GM12878 (cell line): ENCODE measurements around the gene ZNF493. TPM values are rescaled to one million over a fixed set of nuclear protein-coding genes. Genes with fewer than 3 reads are reported as not detected.

Experiments
- ATAC-seq: fragments of 200-7000 bp; cut with Tn5 transposase; 3 replicates; pipeline ENCODE4 v1.9.1; 2020; ENCODE audit warnings: mild to moderate bottlenecking, moderate library complexity
- BruUV-seq: library from RNA; stranded (reverse); fragments of 400-500 nt; replicated peaks from 2 replicates; lab custom pipeline; 2021; lab: Mats Ljungman, UMichigan
- CTCF ChIA-PET: fragments of 300-600 bp; sonication (Branson Sonifier 250); formaldehyde crosslinking; extraction: SDS; loops from one replicate; lab custom pipeline; 2021; ENCODE audit warnings: inconsistent platforms; lab: Yijun Ruan, JAX
- POLR2A ChIA-PET: fragments of 350-600 bp; formaldehyde crosslinking; extraction: SDS; loops from one replicate; lab custom pipeline; 2021; ENCODE audit warnings: inconsistent platforms; lab: Charles Lee
- RAD21 ChIA-PET: fragments of 300-600 bp; sonication (Branson Sonifier 250); formaldehyde crosslinking; loops from one replicate; lab custom pipeline; 2023; ENCODE audit warnings: antibody characterized with exemption; ENCODE audit not compliant: unreplicated experiment; lab: Charles Lee
- SMC1A ChIA-PET: fragments of 300-600 bp; sonication (Branson Sonifier 250); formaldehyde crosslinking; loops from one replicate; lab custom pipeline; 2023; ENCODE audit not compliant: unreplicated experiment, uncharacterized antibody; lab: Charles Lee
- DNase-seq: peaks from one replicate; pipeline ENCODE4 v3.0.0-alpha.2; 2011; ENCODE audit warnings: low read depth, low spot score
- FAIRE-seq: peaks from 3 replicates; lab custom pipeline; 2011; peaks lifted over from hg19 to GRCh38; lab: Jason Lieb, UNC
- H2AFZ ChIP-seq: 2 replicates; pipeline ENCODE4 v1.6.0; 2011; ENCODE audit warnings: low read depth, low read length, control low read depth; ENCODE audit not compliant: control insufficient read depth
- H3K27ac ChIP-seq: 2 replicates; pipeline ENCODE4 v1.5.1; 2011; ENCODE audit warnings: control low read depth; ENCODE audit not compliant: control insufficient read depth, insufficient read depth
- H3K27me3 ChIP-seq, 2 experiments: replicated peaks in 1 of 2; 2 replicates each; pipeline versions ENCODE4 v1.6.0 to v1.6.1; 2011; ENCODE audit warnings: low read length in 1 of 2; ENCODE audit not compliant: control insufficient read depth in 2 of 2, insufficient read depth in 2 of 2
- H3K36me3 ChIP-seq, 2 experiments: 2 replicates each; pipeline ENCODE4 v1.5.1; 2011; ENCODE audit warnings: low read length in 1 of 2; ENCODE audit not compliant: control insufficient read depth in 2 of 2, insufficient read depth in 2 of 2
- H3K4me1 ChIP-seq: 2 replicates; pipeline ENCODE4 v1.6.1; 2011; ENCODE audit warnings: mild to moderate bottlenecking, low read length, moderate library complexity, mixed read lengths; ENCODE audit not compliant: control insufficient read depth, insufficient read depth
- H3K4me2 ChIP-seq: 2 replicates; pipeline ENCODE4 v1.6.0; 2011; ENCODE audit warnings: control low read depth; ENCODE audit not compliant: control insufficient read depth, insufficient read depth
- H3K4me3 ChIP-seq: fragments of 200-600 bp; sonication (generic); 2 replicates; pipeline ENCODE4 v1.5.1; 2016
- H3K79me2 ChIP-seq: 2 replicates; pipeline ENCODE4 v1.6.0; 2011; ENCODE audit warnings: low read length; ENCODE audit not compliant: control insufficient read depth, insufficient read depth
- H3K9ac ChIP-seq: 2 replicates; pipeline ENCODE4 v1.8.0; 2011; ENCODE audit warnings: low read length, control low read depth, mixed read lengths; ENCODE audit not compliant: control insufficient read depth, insufficient read depth
- H3K9me3 ChIP-seq: replicated peaks from 3 replicates; pipeline ENCODE4 v1.5.1; 2011; ENCODE audit warnings: mild to moderate bottlenecking, low read length; ENCODE audit not compliant: control insufficient read depth, insufficient read depth
- H4K20me1 ChIP-seq: 2 replicates; pipeline ENCODE4 v1.6.0; 2011; ENCODE audit not compliant: control insufficient read depth, insufficient read depth
- ASH2L ChIP-seq: fragments of 300-600, 200-600 bp; sonication (generic); IDR thresholded peaks from 2 replicates; pipeline ENCODE4 v1.6.1; 2017; ENCODE audit warnings: low read depth, mild to moderate bottlenecking, borderline replicate concordance
- BMI1 ChIP-seq: fragments of 450-650 bp; IDR thresholded peaks from 2 replicates; pipeline ENCODE4 v1.6.1; 2016; ENCODE audit warnings: mild to moderate bottlenecking, moderate library complexity, borderline replicate concordance
- EGR1 ChIP-seq, 2 experiments: IDR thresholded peaks; 1 replicate in 1 of 2; 2 replicates in 1 of 2; pipeline ENCODE4 v1.6.1; 2011 to 2012; ENCODE audit warnings: low read depth in 2 of 2, low read length in 2 of 2, borderline replicate concordance in 1 of 2, mild to moderate bottlenecking in 1 of 2, moderate library complexity in 1 of 2
- ESRRA ChIP-seq: IDR thresholded peaks from 2 replicates; pipeline ENCODE4 v1.6.1; 2012; ENCODE audit warnings: mild to moderate bottlenecking, low read length, improper control_type of control experiment
- HCFC1 ChIP-seq: fragments of 150-350 bp; IDR thresholded peaks from 2 replicates; pipeline ENCODE4 v1.6.1; 2014; ENCODE audit warnings: low read length
- LARP7 ChIP-seq: fragments of 450-650 bp; IDR thresholded peaks from 2 replicates; pipeline ENCODE4 v1.6.1; 2017; ENCODE audit warnings: mild to moderate bottlenecking
- SIN3A ChIP-seq: IDR thresholded peaks from 2 replicates; pipeline ENCODE4 v1.6.1; 2012; ENCODE audit warnings: low read depth, low read length, improper control_type of control experiment
- WGBS: methylation state at CpG from one replicate; pipeline ENCODE4 v1.1.6; 2016; ENCODE audit warnings: low lambda C conversion rate; ENCODE audit not compliant: insufficient replicate concordance, insufficient coverage; ENCODE audit errors: missing lambda C conversion rate; 5-methylcytosine and 5-hydroxymethylcytosine counted together
- in situ Hi-C: fragments of 300-500 bp; cut with MboI; formaldehyde crosslinking; loops from 9 replicates; pipeline ENCODE4 v1.14.3; 2018; ENCODE audit warnings: mixed read lengths
- intact Hi-C: fragments of 100-400 bp; cut with micrococcal nuclease; formaldehyde crosslinking; loops from one replicate; pipeline ENCODE4 v1.14.2; 2022; ENCODE audit not compliant: unreplicated experiment
- polyA plus RNA-seq, 11 experiments: library from polyadenylated mRNA; depleted of rRNA in 4 of 11; unstranded in 6 of 11; stranded (reverse) in 5 of 11; fragments of >200 nt; fragmentation: Nextera tagmentation in 4 of 11; fragmentation: Illumina TruSeq in 1 of 11; extraction: Ambion mirVana in 4 of 11; extraction: Trizol in 1 of 11; gene quantifications; 1 replicate in 1 of 11; 2 replicates in 10 of 11; pipeline versions ENCODE4 v1.2.1 to v1.2.3, GENCODE V29; 2011 to 2016; ENCODE audit warnings: inconsistent platforms in 2 of 11, missing spikeins in 2 of 11, low read depth in 1 of 11
- total RNA-seq, 4 experiments: library from RNA; depleted of rRNA in 3 of 4; stranded (reverse); fragments of >200 nt in 3 of 4; fragmentation: Illumina TruSeq in 1 of 4; extraction: Trizol in 1 of 4; gene quantifications; 2 replicates each; pipeline versions ENCODE4 v1.2.1 to v1.2.3, GENCODE V29; 2013 to 2021
- TF ChIP-seq, protein P1 (sequence below): IDR thresholded peaks from 2 replicates; pipeline ENCODE4 v1.6.1; 2011; ENCODE audit warnings: mild to moderate bottlenecking, low read depth, low read length, moderate library complexity; ENCODE audit not compliant: insufficient replicate concordance
- TF ChIP-seq, protein P2 (sequence below): fragments of 450-650 bp; IDR thresholded peaks from 2 replicates; pipeline ENCODE4 v1.6.1; 2016; ENCODE audit warnings: mild to moderate bottlenecking
- TF ChIP-seq, protein P3 (sequence below): fragments of 450-650 bp; IDR thresholded peaks from 2 replicates; pipeline ENCODE4 v1.6.1; 2017; ENCODE audit warnings: borderline replicate concordance
- TF ChIP-seq, protein P4 (sequence below): fragments of 450-650 bp; IDR thresholded peaks from 2 replicates; pipeline ENCODE4 v1.6.1; 2014; ENCODE audit warnings: mild to moderate bottlenecking
- TF ChIP-seq, protein P5 (sequence below): fragments of 450-650 bp; IDR thresholded peaks from 2 replicates; pipeline ENCODE4 v1.6.1; 2017; ENCODE audit warnings: mild to moderate bottlenecking, moderate library complexity

The ZNF493 gene
- total and polyA plus RNA-seq, 10 of the 15 experiments (the other 5 are each of a cell fraction or from before 2014, with no cell fraction given), result 2.9 to 17.6 (median 8.3) TPM

DNA sequence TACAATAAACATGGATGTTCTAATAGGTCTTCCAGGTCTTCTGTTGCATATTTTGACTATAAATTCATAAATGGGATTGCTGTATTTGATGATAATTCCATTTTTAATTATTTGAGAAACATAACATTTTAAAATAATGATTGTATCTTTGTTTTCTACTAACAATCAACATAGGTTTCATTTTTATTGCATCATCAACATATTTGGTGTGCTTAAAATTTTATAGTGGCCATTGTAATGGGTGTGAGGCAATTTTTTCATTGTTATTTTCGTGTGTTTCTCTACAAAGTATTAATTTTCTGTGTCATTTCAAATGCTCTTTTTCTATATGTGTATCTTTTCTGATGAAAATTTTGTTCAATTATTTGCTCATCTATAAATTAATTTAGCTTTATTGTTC is 13.2 kb downstream of the ZNF493 start:
- ChIA-PET CTCF (no interaction called here), SMC1A (interaction anchor here (1.0 kb wide), 1 partner anchor 13 kb away, joined by 5 read pairs; the partner anchor contains the start of gene ZNF493), POLR2A (no interaction called here), RAD21 (no interaction called here)
- ATAC-seq (no peak), DNase-seq (no peak), FAIRE-seq (no peak)
- no peaks in the 10 kb centered on the region for H4K20me1 ChIP-seq
- no peak overlapping the region for H3K4me2 ChIP-seq
- H3K9ac ChIP-seq, result no peak overlapping the region
- no peak overlapping the region for H3K27ac ChIP-seq
- intact Hi-C loops (no loop called here), in situ Hi-C loops (no loop called here)
- H3K27me3 ChIP-seq, result no peaks in the 10 kb centered on the region
- H3K4me3 ChIP-seq, result no peak overlapping the region
- H3K79me2 ChIP-seq, result no peaks in the 10 kb centered on the region
- H3K36me3 ChIP-seq, result peaks cover 0 to 5% of the 10 kb centered on the region in 2 experiments; a peak in 1 of 4 replicates
- H2AFZ ChIP-seq, result no peak overlapping the region
- BruUV-seq, result no TSS peak
- no peaks in the 10 kb centered on the region for H3K4me1 ChIP-seq
- WGBS, result 95% methylated on average over 1 of the region's 1 CpG
- H3K9me3 ChIP-seq, result peaks cover 6% of the 10 kb centered on the region
- TF ChIP-seq ESRRA (no peak), SIN3A (no peak), LARP7 (no peak), BMI1 (no peak), ASH2L (no peak), HCFC1 (no peak), EGR1 (IDR thresholded peaks at IDR 0.05; ENCODE audit: borderline replicate concordance in 1 of 2, low read depth in 2 of 2, low read length in 2 of 2) (no peak)
- TF ChIP-seq, protein P1, sequence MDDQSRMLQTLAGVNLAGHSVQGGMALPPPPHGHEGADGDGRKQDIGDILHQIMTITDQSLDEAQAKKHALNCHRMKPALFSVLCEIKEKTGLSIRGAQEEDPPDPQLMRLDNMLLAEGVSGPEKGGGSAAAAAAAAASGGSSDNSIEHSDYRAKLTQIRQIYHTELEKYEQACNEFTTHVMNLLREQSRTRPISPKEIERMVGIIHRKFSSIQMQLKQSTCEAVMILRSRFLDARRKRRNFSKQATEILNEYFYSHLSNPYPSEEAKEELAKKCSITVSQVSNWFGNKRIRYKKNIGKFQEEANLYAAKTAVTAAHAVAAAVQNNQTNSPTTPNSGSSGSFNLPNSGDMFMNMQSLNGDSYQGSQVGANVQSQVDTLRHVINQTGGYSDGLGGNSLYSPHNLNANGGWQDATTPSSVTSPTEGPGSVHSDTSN, result no peak
- TF ChIP-seq, protein P2, sequence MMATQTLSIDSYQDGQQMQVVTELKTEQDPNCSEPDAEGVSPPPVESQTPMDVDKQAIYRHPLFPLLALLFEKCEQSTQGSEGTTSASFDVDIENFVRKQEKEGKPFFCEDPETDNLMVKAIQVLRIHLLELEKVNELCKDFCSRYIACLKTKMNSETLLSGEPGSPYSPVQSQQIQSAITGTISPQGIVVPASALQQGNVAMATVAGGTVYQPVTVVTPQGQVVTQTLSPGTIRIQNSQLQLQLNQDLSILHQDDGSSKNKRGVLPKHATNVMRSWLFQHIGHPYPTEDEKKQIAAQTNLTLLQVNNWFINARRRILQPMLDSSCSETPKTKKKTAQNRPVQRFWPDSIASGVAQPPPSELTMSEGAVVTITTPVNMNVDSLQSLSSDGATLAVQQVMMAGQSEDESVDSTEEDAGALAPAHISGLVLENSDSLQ, result no peak
- TF ChIP-seq, protein P3, sequence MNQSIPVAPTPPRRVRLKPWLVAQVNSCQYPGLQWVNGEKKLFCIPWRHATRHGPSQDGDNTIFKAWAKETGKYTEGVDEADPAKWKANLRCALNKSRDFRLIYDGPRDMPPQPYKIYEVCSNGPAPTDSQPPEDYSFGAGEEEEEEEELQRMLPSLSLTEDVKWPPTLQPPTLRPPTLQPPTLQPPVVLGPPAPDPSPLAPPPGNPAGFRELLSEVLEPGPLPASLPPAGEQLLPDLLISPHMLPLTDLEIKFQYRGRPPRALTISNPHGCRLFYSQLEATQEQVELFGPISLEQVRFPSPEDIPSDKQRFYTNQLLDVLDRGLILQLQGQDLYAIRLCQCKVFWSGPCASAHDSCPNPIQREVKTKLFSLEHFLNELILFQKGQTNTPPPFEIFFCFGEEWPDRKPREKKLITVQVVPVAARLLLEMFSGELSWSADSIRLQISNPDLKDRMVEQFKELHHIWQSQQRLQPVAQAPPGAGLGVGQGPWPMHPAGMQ, result no peak
- TF ChIP-seq, protein P4, sequence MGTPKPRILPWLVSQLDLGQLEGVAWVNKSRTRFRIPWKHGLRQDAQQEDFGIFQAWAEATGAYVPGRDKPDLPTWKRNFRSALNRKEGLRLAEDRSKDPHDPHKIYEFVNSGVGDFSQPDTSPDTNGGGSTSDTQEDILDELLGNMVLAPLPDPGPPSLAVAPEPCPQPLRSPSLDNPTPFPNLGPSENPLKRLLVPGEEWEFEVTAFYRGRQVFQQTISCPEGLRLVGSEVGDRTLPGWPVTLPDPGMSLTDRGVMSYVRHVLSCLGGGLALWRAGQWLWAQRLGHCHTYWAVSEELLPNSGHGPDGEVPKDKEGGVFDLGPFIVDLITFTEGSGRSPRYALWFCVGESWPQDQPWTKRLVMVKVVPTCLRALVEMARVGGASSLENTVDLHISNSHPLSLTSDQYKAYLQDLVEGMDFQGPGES, result no peak
- TF ChIP-seq, protein P5, sequence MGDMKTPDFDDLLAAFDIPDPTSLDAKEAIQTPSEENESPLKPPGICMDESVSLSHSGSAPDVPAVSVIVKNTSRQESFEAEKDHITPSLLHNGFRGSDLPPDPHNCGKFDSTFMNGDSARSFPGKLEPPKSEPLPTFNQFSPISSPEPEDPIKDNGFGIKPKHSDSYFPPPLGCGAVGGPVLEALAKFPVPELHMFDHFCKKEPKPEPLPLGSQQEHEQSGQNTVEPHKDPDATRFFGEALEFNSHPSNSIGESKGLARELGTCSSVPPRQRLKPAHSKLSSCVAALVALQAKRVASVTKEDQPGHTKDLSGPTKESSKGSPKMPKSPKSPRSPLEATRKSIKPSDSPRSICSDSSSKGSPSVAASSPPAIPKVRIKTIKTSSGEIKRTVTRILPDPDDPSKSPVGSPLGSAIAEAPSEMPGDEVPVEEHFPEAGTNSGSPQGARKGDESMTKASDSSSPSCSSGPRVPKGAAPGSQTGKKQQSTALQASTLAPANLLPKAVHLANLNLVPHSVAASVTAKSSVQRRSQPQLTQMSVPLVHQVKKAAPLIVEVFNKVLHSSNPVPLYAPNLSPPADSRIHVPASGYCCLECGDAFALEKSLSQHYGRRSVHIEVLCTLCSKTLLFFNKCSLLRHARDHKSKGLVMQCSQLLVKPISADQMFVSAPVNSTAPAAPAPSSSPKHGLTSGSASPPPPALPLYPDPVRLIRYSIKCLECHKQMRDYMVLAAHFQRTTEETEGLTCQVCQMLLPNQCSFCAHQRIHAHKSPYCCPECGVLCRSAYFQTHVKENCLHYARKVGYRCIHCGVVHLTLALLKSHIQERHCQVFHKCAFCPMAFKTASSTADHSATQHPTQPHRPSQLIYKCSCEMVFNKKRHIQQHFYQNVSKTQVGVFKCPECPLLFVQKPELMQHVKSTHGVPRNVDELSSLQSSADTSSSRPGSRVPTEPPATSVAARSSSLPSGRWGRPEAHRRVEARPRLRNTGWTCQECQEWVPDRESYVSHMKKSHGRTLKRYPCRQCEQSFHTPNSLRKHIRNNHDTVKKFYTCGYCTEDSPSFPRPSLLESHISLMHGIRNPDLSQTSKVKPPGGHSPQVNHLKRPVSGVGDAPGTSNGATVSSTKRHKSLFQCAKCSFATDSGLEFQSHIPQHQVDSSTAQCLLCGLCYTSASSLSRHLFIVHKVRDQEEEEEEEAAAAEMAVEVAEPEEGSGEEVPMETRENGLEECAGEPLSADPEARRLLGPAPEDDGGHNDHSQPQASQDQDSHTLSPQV, result no peak
- TF ChIP-seq, all 136 proteins: peak for 0
